K562 (cell line): ENCODE data around the gene STON2. TPM values are rescaled to one million over a fixed set of nuclear protein-coding genes. Genes with fewer than 3 reads are reported as not detected.

ENCODE experiments used
- ELK3 ChIP-seq: fragments of 450-650 bp; formaldehyde crosslinking; IDR thresholded peaks from 2 replicates; pipeline ENCODE4 v1.4.0; 2020; ENCODE audit warnings: mild to moderate bottlenecking
- GTF2B ChIP-seq: IDR thresholded peaks from 2 replicates; pipeline ENCODE4 v1.6.1; 2011; ENCODE audit not compliant: insufficient read length; ENCODE audit errors: extremely low read depth
- HES1 ChIP-seq: fragments of 450-650 bp; IDR thresholded peaks from 2 replicates; pipeline ENCODE4 v1.6.1; 2016; ENCODE audit warnings: low read depth, mild to moderate bottlenecking, moderate library complexity
- REST ChIP-seq, 2 experiments: fragments of 450-650 bp; formaldehyde crosslinking in 1 of 2; IDR thresholded peaks; 2 replicates each; pipeline versions ENCODE4 v1.4.0 to v1.6.1; 2014 to 2020; ENCODE audit warnings: mild to moderate bottlenecking in 2 of 2, borderline replicate concordance in 1 of 2, low read depth in 1 of 2
- SAFB ChIP-seq: fragments of 200-400 bp; formaldehyde crosslinking; IDR thresholded peaks from 2 replicates; pipeline ENCODE4 v1.6.1; 2017; ENCODE audit warnings: low read depth, low read length, borderline replicate concordance
- USF1 ChIP-seq: sonication (generic); formaldehyde crosslinking; IDR thresholded peaks from 2 replicates; pipeline ENCODE4 v1.9.0; 2022; ENCODE audit warnings: mild to moderate bottlenecking, missing genetic modification reagents
- ZMIZ1 ChIP-seq, 2 experiments: fragments of 150-350 bp in 1 of 2; IDR thresholded peaks; 2 replicates each; pipeline ENCODE4 v1.6.1; 2012 to 2016; ENCODE audit warnings: low read depth in 2 of 2, low read length in 2 of 2, mild to moderate bottlenecking in 1 of 2, moderate library complexity in 1 of 2
- polyA plus RNA-seq, 8 experiments: library from polyadenylated mRNA; depleted of rRNA in 4 of 8; stranded (reverse) in 5 of 8; unstranded in 3 of 8; fragments of >200 nt; fragmentation: Nextera tagmentation in 2 of 8; fragmentation: Illumina TruSeq in 1 of 8; extraction: Ambion mirVana in 2 of 8; extraction: Trizol in 1 of 8; gene quantifications; 2 replicates each; pipeline versions ENCODE4 v1.2.1 to v1.2.3, GENCODE V29; 2011 to 2014; ENCODE audit warnings: inconsistent platforms in 1 of 8, missing spikeins in 1 of 8
- total RNA-seq, 7 experiments: library from RNA; depleted of rRNA in 6 of 7; stranded (reverse); fragments of >200 nt in 6 of 7; fragmentation: Illumina TruSeq in 2 of 7; extraction: Trizol in 2 of 7; gene quantifications; 2 replicates each; pipeline versions ENCODE4 v1.2.1 to v1.2.3, GENCODE V29; 2011 to 2021; ENCODE audit warnings: low replicate concordance in 1 of 7

Gene STON2
- total and polyA plus RNA-seq, 9 of the 15 experiments (the other 6 are each of a cell fraction or from before 2014, with no cell fraction given), result 7.8 to 99.3 (median 53.5) TPM

GRCh38 chr14:81219759-81220579, 180.2 kb downstream of the STON2 start (continued):
- TF ChIP-seq GTF2B, result no peak
- peak; percentile 49 for TF ChIP-seq REST (IDR thresholded peaks at IDR 0.05; ENCODE audit: borderline replicate concordance)
- TF ChIP-seq REST (CRISPR knock-in tag; IDR thresholded peaks at IDR 0.05; ENCODE audit: low read depth), result no peak
- no peak for TF ChIP-seq ZMIZ1 (IDR thresholded peaks at IDR 0.05; ENCODE audit: low read depth in 2 of 2, low read length in 2 of 2)
- TF ChIP-seq SAFB, result no peak
- no peak for TF ChIP-seq ELK3 (CRISPR knock-in tag)
- TF ChIP-seq HES1, result no peak
- no peak for TF ChIP-seq USF1 (CRISPR knock-in tag)
